ENCODE data around the gene TPCN1.

Gene TPCN1

DNA sequence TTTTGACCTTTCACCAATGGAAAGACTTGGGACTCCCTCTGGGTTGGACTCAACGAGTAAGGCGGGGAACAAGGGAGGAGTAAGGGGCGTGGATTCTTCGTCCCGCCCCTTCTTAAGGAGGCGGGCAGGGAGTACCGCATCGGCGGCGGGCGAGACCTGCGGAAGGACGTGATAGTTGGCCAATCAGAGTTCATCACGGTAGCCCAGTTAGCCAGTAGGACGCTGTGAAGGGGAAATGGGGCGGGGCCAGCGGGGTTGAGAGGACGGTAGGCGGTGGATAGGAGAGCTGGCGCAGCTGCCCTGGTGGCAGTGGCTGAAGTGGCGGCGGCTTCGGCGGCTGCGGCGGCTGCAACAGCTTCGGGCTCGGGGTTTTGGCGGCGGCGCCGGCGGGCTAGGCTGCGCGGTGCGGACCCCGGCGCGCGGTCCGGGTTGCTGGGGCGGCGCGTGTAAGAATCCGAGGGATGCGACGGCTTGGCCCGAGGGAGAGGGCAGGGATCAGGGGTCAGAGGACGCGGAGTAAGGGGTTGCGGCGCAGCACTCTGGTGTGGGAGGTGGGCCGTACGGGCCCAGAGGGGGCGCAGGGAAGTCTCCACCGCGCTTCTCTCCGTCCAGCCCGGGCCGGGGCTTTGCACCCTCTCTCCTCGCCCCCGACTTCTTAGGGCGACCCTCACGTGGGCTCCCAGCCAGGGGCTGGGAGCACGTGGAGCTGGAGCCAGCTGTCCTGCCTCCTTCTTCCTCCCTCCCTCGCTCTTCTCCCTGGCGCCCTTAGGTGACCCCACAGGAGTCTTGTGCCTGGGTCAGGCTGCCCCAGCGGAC lies at the start of gene TPCN1:
Gene TPCN1 (plus strand): TSS at position 284 of the 816 bp plus-strand sequence. CDS start 5,389 bp downstream, outside the sequence.
- DNase-seq: peak; percentile 99

DNA sequence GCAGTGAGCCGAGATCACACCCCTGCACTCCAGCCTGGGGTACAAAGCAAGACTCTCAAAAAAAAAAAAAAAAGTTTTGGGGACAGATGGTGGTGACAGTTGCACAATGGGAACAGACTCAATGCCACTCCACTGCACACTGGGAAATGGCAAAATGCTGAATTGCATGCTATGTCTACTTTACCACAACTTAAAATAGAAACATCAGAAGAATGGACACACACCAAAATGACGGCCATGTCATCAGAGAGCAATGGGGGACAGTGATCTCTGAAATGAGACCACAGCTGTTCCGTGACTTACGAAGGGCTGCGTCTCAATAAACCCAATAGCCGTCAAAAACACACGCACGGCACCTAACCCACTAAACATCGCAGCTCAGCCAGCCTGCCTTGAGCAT lies 49.7 kb upstream of the TPCN1 start:
- no peak for DNase-seq

DNA sequence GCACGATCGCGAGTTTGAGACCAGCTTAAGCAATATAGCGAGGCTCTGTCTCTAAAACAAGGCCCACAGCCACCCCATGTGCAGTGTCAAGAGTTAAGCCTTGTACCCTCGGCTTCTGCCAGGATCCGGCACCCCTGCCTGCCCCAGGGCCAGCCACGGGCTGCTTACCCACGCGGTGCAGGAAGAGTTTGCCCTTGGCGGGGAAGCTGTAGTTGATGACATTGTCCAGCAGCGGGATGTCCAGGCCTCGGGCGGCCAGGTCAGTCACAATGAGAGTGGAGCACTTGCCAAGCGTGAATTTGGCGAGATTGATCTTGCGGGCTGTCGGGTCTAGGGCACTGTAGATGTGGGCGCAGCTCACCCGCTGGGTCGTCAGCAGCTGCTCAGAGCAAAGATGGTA lies 49.1 kb upstream of the TPCN1 start:
- no peak for DNase-seq

DNA sequence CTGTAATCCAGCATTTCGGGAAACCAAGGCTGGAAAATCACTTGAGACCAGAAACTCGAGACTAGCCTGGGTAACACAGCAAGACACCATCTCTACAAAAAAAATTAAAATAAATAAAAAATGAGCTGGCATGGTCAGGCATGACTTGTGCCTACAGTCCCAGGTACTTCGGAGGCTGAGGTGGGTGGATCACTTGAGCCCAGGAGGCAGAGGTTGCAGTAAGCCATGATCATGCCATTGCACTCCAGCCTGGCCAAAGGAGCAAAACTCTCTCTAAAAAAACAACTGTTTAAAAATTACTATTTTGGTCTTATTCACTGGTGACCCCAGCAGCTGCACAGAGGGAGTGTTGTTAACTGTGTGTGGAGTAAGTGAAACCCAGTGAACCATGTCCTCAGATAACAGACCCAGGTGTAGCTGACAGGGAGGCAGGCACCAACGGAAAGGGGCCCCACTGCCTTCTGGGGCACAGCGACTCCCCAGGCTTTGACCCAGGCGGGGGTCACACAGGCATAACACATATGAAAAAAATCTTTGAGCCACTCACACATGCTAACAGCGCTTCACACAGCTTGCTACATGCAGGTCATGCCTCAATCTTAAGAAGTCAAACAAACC lies 48.1 kb upstream of the TPCN1 start:
- DNase-seq: no peak

DNA sequence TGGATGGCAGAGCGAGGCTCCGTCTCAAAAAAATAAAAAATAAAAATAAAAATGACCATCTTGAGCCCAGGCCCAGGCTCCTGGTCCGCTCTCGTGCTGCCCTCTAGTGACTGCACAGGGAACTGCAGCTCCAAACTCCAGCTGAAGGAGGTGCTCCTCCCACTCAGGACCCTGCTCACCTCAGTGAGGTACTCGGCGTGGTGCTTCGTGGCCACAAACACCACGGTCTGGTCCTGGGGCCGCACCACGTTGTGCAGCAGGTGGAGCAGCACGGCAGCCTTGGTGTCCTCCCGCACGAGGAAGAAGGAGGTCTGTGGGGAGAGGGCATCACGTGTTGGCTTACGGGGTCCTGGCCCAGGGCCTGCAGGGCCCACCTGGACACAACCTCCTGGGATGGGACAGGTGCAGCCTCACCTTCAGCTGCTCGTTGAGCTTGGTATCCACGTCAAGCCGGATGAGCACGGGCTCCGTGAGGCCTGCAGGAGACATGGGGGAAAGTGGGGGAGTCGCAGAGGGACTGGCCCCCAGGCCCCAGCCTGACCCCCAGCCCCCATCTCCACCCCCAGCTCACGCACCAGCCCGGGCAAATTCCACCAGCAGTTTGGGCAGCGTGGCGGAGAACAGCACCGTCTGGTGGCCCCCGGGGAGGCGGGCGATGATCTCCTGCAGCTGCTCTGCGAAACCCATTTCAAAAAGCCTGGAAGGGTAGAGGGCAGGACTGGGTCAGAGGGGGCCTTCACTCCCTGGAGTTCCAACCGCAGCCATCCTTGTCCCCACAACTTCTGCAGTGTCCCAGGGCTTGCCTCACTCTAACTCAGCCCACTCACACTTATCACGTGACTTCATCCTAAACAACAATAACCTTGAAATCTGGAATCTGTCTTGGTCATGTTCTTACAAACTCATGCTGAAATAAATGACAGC lies 46.5 kb upstream of the TPCN1 start:
- peak; percentile 85 for DNase-seq

DNA sequence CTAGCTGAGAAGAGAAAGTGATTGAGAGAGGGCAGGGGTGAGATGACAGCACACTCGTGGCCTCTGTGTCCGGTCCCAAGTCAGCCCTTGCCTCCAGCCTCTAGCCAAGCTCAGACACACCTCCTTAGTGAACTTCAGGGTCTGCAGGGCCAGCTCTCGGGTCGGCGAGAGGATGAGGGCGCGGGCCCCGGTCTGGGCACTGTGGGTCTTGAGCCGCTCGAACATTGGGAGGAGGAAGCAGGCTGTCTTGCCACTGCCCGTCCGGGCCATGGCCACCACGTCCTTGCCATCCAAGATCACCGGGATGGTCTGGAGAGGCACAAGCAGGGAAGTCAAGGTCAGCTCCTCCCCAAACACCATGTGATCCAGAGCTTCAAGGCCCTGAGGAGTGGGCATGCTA lies 42.2 kb upstream of the TPCN1 start:
- no peak for DNase-seq

DNA sequence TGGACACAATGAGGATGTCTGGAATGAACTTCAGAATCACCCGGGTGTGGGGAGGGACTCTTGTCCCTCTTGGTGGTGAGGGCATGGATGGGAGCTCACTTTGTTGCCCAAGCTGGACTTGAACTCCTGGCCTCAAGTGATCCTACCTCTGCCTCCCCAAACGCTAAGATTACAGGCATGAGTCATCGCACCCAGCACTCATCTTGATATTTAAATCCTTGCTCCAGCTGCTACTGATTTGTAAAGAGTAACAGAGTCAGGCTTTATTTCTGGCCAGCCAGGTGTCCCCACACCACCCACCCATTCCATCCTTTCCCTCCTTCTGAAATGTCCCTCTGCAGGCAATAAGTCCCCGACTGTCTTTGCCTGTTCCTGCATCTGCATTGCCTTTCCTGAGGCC lies 40.9 kb upstream of the TPCN1 start:
- no peak for DNase-seq

DNA sequence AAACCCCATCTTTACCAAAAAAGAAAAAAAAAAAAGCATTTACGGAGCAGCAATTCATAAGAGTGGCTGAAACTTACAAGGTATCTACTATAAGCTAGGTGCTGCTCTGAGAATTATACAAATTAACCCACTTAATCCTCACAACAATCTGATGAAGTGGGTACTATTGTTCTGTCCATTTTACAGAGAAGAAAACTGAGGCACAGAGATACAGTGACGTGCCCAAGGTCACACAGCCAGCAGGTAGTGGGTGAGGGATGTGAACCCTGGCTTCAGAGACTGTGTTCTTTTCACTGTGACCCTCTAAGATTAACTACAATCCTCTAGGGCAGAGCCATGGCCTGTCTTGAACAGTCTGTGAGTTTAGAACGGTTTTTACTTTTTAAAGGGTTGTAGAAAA lies 39.3 kb upstream of the TPCN1 start:
- DNase-seq: no peak

DNA sequence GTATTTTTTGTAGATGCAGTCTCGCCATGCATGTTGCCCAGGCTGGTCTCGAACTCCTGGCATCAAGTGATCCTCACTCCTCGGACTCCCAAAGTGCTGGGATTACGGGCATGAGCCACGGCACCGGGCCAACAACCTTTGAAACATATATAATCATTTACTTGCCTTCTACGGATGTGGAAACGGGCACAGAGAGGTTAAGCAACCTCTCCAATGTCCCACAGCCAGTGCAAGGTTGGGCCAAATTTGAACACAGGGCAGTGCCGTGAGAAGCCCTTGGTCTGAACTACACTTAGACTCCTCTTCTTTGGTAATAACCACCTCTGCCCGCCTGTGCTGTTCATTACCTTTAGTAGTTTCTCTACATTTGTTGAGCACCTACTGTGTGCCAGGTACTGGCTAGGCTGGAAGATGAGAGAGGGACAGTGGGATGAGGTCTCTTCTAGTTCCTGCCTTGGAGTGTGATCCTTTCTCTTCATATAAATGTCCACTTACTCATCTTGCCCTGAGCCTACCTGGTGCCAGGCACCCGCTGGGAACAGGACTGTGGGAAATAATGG lies 38.2 kb upstream of the TPCN1 start:
- DNase-seq: no peak

DNA sequence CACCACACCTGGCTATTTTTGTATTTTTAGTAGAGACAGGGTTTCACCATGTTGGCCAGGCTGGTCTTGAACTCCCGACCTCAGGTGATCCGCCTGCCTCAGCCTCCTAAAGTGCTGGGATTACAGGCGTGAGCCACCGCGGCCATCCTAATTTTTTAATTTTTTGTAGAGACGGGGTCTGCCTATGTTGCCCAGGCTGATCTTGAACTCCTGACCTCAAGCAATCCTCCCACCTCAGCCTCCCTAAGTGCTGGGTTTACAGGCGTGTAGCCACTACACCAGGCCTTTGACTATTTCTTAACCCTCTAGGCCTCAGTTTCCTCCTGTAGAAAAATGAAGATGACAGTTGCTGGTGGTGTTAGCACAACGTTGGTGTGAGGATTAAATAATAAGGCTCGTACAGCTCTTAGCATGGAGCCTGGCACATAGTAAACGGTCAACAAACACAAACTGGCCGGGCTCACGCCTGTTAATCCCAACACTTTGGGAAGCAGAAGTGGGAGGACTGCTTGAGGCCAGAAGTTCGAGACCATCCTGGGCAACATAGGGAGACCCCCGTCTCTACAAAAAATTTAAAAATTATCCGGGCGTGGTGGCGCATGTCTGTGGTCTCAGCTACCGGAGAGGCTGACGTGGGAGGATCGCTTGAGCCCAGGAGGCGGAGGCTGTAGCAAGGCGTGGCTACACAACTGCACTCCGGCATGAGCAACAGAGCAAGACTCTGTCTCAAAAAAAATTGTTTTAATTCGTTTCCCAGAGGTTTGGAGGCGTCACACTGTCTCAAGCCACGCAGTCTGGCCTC lies 37.0 kb upstream of the TPCN1 start:
- DNase-seq: no peak

DNA sequence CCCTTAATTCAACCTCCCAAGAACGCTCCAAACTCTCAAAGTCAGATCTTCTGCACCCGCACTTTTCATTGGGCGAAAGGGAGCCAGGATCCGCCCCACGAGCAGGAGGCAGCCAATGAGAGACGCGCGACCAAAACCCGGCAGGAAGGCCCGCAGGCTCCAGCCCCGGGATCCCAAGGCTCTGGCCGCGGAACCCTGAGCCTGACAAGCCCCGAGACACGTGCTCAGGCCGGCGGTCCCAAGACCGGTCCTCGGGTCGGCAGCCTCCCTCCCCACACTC lies 36.4 kb upstream of the TPCN1 start:
- peak; percentile 90 for DNase-seq

DNA sequence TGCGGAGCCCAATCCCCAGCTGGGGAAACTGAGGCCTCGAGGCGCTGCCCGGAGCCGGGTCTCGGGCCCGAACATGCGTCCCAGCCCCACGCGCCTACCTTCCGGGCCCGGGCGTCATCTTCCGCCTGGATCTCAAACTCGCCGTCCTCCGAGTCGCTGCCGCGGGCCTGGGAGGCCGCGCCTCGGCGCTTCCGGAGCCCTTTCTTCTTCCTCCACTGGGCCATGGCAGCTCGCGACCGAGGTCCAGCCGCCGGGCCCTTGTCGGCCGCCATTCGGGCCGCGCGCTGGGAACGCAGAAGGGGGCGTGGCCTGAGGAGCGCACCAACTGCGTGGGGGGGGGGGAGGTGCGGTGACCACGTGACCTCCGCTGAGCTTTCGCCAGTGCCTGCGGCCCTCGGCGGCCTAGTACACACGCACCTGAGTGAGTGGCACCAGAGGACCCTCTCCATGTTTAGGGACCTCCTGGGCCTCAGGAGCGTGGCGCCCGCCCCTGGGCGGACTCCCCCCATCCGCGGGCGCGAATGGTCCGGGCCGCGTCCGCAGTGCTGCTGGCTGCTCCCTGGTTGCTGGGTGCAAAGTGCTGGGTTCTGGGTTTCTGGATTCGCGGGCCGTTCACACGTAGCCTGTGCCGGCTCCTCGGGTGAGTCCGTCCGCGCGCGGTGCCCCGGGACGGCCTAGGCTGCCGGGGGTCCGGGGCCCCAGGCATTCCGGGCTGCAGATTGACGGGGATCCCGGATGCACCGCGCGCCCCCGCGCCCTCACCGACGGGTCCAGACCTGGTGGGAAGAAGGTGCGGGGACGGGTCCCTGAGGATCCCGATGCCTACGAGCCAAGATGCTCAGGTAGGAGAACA lies 35.9 kb upstream of the TPCN1 start, which contains the start of the genes DDX54 and RITA1:
Gene DDX54 (minus strand): TSS at position 299 of the 853 bp plus-strand sequence. CDS start 27 bp downstream, at position 272.
Gene RITA1 (plus strand): TSS at position 542 of the 853 bp plus-strand sequence. CDS start 1,026 bp downstream, outside the sequence.
- DNase-seq: peak; percentile 82

DNA sequence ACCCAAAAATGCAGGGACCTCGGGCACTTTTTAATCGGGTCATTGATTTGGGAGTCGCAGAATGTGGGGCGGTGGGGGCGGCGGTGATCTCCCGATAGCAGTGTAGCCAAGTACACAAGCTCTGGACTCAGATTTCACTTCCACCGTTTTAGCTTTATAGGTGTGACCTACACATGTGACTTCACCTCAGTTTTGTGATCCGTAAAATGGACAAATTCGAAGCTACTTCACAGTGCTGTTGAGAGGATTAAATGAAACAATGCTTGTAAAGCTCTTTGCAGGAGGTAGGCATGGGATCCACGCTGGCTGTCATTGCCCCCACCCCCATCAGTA lies 35.3 kb upstream of the TPCN1 start:
- no peak for DNase-seq

DNA sequence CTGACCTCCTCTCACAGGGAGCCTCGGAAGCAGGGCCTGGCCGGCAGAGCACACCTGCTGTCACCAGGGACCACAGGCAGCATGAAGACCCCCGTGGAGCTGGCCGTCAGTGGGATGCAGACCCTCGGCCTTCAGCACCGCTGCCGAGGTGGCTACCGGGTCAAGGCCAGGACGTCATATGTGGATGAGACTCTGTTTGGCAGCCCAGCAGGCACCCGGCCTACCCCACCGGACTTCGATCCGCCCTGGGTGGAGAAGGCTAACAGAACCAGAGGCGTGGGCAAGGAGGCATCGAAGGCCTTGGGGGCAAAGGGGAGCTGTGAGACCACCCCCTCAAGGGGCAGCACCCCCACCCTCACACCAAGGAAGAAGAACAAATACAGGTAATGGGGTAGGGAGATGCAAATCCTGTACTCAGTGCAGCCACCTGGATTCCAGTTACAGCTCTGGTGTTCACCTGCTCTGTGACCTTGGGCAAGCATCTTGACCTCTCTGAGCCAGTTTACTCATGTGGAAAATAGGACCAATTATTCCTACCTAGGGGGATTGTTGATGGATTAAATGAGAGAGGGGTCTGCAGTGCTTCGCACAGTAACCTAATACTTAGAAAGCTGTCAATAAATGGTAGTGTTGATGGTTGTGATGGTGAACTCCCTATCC lies 34.5 kb upstream of the TPCN1 start:
- DNase-seq: no peak

DNA sequence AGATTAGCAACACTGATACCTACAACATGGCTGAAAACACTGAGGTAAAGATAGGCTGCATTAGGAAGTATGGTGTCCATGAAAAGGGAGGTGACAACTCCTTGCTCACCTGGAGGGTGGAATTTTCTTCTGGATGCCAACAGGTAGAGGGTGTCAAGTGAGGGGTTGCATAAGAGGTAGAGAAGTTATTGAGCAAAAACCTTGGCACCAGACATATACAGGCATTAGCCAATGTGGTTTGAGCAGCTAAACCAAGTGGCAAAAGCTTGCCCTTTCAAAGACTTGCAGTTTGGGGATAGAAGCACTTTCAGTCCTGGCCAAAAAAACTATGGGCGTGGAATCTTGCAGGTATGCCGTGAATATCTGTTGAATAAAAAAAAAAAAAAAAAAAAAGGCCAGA lies 31.9 kb upstream of the TPCN1 start:
- no peak for DNase-seq

DNA sequence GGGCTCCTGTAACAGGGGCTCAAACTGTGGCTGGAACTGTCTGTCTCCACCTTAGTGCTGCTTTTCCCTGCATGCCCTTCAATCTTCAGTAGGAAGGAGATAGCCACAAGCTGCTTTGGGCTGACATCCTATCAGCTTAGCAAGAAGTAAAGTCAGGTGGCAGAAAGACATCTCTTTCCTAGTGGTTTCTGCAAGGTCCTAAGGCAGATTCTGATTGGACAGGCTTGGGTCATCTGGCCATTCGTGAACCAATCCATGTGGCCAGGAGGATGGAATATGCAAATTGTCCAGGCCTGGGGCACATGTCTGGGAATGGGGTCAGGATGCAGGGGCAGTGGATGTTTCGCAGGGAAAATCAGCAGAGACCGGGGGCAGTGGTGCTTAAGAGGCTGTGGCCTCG lies 30.5 kb upstream of the TPCN1 start:
- DNase-seq: no peak

DNA sequence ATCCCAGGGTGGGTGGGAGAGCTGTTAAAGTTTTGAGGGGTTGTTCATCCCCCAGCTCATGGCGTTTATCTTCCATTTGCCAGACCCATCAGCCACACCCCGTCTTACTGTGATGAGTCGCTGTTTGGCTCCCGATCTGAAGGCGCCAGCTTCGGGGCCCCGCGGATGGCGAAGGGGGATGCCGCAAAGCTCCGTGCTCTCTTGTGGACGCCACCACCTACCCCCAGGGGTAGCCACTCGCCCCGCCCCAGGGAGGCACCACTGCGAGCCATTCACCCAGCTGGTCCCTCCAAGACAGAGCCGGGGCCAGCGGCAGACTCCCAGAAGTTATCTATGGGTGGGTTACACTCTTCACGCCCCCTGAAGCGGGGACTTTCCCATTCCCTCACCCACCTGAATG lies 30.0 kb upstream of the TPCN1 start:
- DNase-seq: no peak

DNA sequence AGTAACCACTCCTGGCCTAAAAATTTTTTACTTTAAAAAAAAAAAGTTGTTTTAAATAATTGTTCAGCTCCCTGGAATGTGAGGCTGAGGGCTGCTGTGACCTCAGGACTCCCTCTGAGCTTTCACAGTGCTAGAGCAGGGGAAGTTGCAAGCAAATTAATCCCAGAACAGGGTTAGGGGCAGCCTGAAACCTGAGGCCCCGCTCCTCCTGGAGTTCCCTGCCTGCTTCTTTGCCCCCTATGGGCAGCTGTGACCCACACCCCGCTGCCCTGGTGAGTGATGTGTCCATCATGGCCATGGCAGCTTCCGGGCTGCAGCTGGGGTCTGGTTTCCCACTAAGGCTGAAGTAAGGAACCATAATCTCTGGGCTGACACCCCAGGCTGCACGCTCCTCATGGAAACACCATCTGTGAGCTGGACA lies 26.3 kb upstream of the TPCN1 start:
- no peak for DNase-seq

DNA sequence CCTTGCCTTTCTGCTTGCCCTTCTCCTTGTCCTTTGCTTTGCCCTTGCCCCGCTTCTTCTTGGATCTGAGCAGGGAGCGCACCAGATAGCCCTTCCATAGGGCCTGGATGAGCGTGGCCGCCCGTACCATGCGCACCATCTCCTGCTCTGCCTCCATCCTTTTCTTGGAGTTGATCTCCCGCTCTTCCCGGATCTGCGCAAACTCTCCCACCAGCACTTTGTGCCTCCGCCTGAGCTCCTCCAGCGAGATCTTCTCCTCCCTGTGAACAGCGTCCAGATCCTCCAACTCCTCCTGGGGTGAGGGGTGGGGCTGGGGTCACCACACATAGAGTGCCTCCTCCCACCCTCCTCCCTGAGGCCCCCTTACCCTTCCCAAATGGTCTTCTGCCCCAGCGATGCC lies 25.7 kb upstream of the TPCN1 start:
- DNase-seq: no peak

DNA sequence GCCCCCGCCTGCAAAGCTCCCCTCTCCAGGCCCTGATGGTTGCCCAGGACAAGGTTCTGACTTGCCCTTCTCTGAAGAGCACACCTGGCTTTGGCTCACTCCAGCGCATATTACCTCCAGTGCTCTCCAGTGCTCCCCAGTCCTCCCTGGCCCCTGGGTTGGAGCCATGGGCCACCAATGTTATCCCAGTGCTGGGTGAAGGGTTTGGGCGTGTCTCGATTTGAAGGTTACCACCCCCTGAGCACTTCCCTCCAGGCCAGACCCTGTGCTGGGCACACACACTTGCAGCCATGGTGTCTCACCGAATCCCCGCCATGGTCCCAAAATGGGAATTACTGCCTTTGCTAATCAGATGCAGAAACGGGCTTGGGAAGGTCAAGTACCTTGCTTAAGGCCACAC lies 24.7 kb upstream of the TPCN1 start:
- no peak for DNase-seq

DNA sequence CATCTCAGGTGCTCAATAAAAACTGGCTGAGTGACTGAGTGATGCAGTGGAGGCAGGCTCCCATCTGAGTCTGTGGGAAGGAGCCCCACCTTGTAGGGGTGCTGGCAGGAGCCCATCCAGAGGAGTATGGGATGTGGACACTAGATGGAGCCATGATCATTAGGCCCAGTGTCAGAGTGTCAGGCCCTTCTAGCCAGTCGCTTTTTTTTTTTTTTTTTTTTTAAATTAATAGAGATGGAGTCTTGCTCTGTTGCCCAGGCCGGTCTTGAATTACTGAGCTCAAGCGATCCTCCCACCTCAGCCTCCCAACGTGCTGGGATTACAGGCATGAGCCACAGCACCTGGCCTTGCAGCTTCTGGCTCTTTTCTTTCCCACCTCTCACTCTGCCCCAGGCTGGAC lies 24.3 kb upstream of the TPCN1 start:
- peak; percentile 63 for DNase-seq

Data from stimulated activated CD4-positive, alpha-beta T cell treated with anti-CD3 and anti-CD28 coated beads, Interleukin-4, amount 100 ng/mL, for 24 hours (primary cell).